ENCODE measurements around the gene TAS1R2.

- TF ChIP-seq, protein P1, sequence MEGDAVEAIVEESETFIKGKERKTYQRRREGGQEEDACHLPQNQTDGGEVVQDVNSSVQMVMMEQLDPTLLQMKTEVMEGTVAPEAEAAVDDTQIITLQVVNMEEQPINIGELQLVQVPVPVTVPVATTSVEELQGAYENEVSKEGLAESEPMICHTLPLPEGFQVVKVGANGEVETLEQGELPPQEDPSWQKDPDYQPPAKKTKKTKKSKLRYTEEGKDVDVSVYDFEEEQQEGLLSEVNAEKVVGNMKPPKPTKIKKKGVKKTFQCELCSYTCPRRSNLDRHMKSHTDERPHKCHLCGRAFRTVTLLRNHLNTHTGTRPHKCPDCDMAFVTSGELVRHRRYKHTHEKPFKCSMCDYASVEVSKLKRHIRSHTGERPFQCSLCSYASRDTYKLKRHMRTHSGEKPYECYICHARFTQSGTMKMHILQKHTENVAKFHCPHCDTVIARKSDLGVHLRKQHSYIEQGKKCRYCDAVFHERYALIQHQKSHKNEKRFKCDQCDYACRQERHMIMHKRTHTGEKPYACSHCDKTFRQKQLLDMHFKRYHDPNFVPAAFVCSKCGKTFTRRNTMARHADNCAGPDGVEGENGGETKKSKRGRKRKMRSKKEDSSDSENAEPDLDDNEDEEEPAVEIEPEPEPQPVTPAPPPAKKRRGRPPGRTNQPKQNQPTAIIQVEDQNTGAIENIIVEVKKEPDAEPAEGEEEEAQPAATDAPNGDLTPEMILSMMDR (conservative IDR thresholded peaks at IDR 0.05; ENCODE audit: low read depth, low read length) = no peak
- no peak for TF ChIP-seq RAD21 (IDR thresholded peaks at IDR 0.05; ENCODE audit: low read length)
- no peak for TF ChIP-seq POLR2A (IDR thresholded peaks at IDR 0.05; ENCODE audit: low read depth, low read length)
- no peak for TF ChIP-seq MXI1 (IDR thresholded peaks at IDR 0.05; ENCODE audit: borderline replicate concordance, low read depth, low read length)
- no peak for TF ChIP-seq MAZ (IDR thresholded peaks at IDR 0.05; ENCODE audit: borderline replicate concordance, low read depth, low read length)
- TF ChIP-seq USF2 (IDR thresholded peaks at IDR 0.05; ENCODE audit: low read depth, low read length) = no peak
- no peak for TF ChIP-seq MAFK (IDR thresholded peaks at IDR 0.05; ENCODE audit: low read depth, low read length)
- no peak for TF ChIP-seq NFE2L2 (IDR thresholded peaks at IDR 0.05; ENCODE audit: low read depth, low read length)
- TF ChIP-seq BHLHE40 (IDR thresholded peaks at IDR 0.05; ENCODE audit: low read depth, low read length) = no peak
Observed at GRCh38 chr1:18891426-18891780, 31.9 kb upstream of the TAS1R2 start.
